ENCODE data around the gene NDUFS8.

GRCh38 chr11:68043029-68043348, 12.5 kb downstream of the NDUFS8 start:
- TF ChIP-seq POLR2A (IDR thresholded peaks at IDR 0.05; ENCODE audit: low read depth, low read length) = no peak
- TF ChIP-seq BHLHE40 (IDR thresholded peaks at IDR 0.05; ENCODE audit: low read depth, low read length) = no peak
- no peak for TF ChIP-seq CEBPB (IDR thresholded peaks at IDR 0.05; ENCODE audit: low read depth, low read length)
- no peak for TF ChIP-seq RFX5 (IDR thresholded peaks at IDR 0.05; ENCODE audit: low read depth, low read length)
- no peak for TF ChIP-seq CTCF (conservative IDR thresholded peaks at IDR 0.05; ENCODE audit: low read depth, low read length)
- TF ChIP-seq ELK1 (IDR thresholded peaks at IDR 0.05; ENCODE audit: borderline replicate concordance, low read depth, low read length) = no peak
- no peak for TF ChIP-seq MAFK (IDR thresholded peaks at IDR 0.05; ENCODE audit: low read depth, low read length)
- TF ChIP-seq FOS (IDR thresholded peaks at IDR 0.05; ENCODE audit: low read depth, low read length) = no peak
- TF ChIP-seq USF2 (IDR thresholded peaks at IDR 0.05; ENCODE audit: low read depth, low read length) = no peak
- TF ChIP-seq RAD21 (IDR thresholded peaks at IDR 0.05; ENCODE audit: low read length) = no peak
- TF ChIP-seq RCOR1 (IDR thresholded peaks at IDR 0.05; ENCODE audit: insufficient replicate concordance, low read length) = no peak
- TF ChIP-seq MXI1 (IDR thresholded peaks at IDR 0.05; ENCODE audit: borderline replicate concordance, low read depth, low read length) = no peak
- TF ChIP-seq SMC3 (IDR thresholded peaks at IDR 0.05; ENCODE audit: low read depth, low read length) = no peak
